IMR-90 (cell line): ENCODE measurements around the gene TIRAP. TPM values are rescaled to one million over a fixed set of nuclear protein-coding genes. Genes with fewer than 3 reads are reported as not detected.

Experiments used
- ATAC-seq: fragments of 200-7000 bp; cut with Tn5 transposase; 2 replicates; pipeline ENCODE4 v1.9.1; 2020; ENCODE audit warnings: low read depth, mild to moderate bottlenecking, moderate library complexity
- BruUV-seq: library from RNA; stranded (reverse); fragments of 400-500 nt; replicated peaks from 2 replicates; lab custom pipeline; 2021; lab: Mats Ljungman, UMichigan
- CTCF ChIA-PET: fragments of 300-600 bp; formaldehyde crosslinking; extraction: SDS; loops from one replicate; lab custom pipeline; 2021; ENCODE audit warnings: antibody characterized with exemption; lab: Yijun Ruan, JAX
- POLR2A ChIA-PET: fragments of 300-600 bp; sonication (Branson Sonifier 250); formaldehyde crosslinking; loops from one replicate; lab custom pipeline; 2022; ENCODE audit warnings: antibody characterized with exemption; ENCODE audit not compliant: unreplicated experiment; lab: Charles Lee
- DNase-seq: peaks from one replicate; pipeline ENCODE4 v3.0.0; 2013
- H2AFZ ChIP-seq: replicated peaks from 2 replicates; pipeline ENCODE3; 2013; ENCODE audit warnings: low read length, mild to moderate bottlenecking; ENCODE audit not compliant: poor library complexity
- H2AK5ac ChIP-seq: 2 replicates; pipeline ENCODE4 v1.6.1; 2013; ENCODE audit warnings: low read depth, low read length, inconsistent platforms
- H2AK9ac ChIP-seq: replicated peaks from 2 replicates; pipeline ENCODE3; 2013; ENCODE audit warnings: mild to moderate bottlenecking, low read depth, low read length, moderate library complexity; ENCODE audit not compliant: poor library complexity
- H2BK120ac ChIP-seq: 2 replicates; pipeline ENCODE4 v1.6.1; 2013; ENCODE audit warnings: low read depth, low read length, inconsistent platforms
- H2BK15ac ChIP-seq: 3 replicates; pipeline ENCODE4 v1.6.1; 2013; ENCODE audit warnings: low read depth, low read length, inconsistent platforms
- H2BK20ac ChIP-seq: 2 replicates; pipeline ENCODE4 v1.6.1; 2013; ENCODE audit warnings: low read depth, mild to moderate bottlenecking, inconsistent platforms, low read length, moderate library complexity
- H2BK5ac ChIP-seq: 2 replicates; pipeline ENCODE4 v1.6.1; 2013; ENCODE audit warnings: mild to moderate bottlenecking, low read depth, low read length, inconsistent platforms; ENCODE audit not compliant: poor library complexity, severe bottlenecking
- H3K14ac ChIP-seq: replicated peaks from 2 replicates; pipeline ENCODE4 v1.6.1; 2013; ENCODE audit warnings: low read depth, low read length, inconsistent platforms
- H3K18ac ChIP-seq: 2 replicates; pipeline ENCODE4 v1.6.1; 2013; ENCODE audit warnings: low read depth, low read length, control low read depth
- H3K23ac ChIP-seq: 2 replicates; pipeline ENCODE4 v1.6.1; 2013; ENCODE audit warnings: low read depth, low read length, inconsistent platforms
- H3K27ac ChIP-seq: 2 replicates; pipeline ENCODE4 v1.5.1; 2013; ENCODE audit warnings: mild to moderate bottlenecking, control low read depth, low read length; ENCODE audit not compliant: insufficient read depth
- H3K27me3 ChIP-seq: 2 replicates; pipeline ENCODE4 v1.6.1; 2013; ENCODE audit warnings: low read length; ENCODE audit not compliant: control insufficient read depth, insufficient read depth
- H3K36me3 ChIP-seq: 2 replicates; pipeline ENCODE4 v1.6.1; 2013; ENCODE audit warnings: low read length, mixed read lengths; ENCODE audit not compliant: control insufficient read depth, insufficient read depth
- H3K4ac ChIP-seq: 2 replicates; pipeline ENCODE4 v1.6.1; 2013; ENCODE audit warnings: low read depth, low read length, inconsistent platforms
- H3K4me1 ChIP-seq: 2 replicates; pipeline ENCODE4 v1.6.1; 2013; ENCODE audit warnings: low read length, mixed read lengths; ENCODE audit not compliant: control insufficient read depth, insufficient read depth
- H3K4me2 ChIP-seq: 2 replicates; pipeline ENCODE4 v1.6.1; 2013; ENCODE audit warnings: low read depth, mild to moderate bottlenecking, control low read depth, low read length, moderate library complexity
- H3K4me3 ChIP-seq: 2 replicates; pipeline ENCODE4 v1.5.1; 2013; ENCODE audit warnings: low read depth, mild to moderate bottlenecking, control low read depth, low read length, moderate library complexity; ENCODE audit not compliant: insufficient read depth
- H3K56ac ChIP-seq: 2 replicates; pipeline ENCODE4 v1.6.1; 2013; ENCODE audit warnings: low read length, inconsistent platforms; ENCODE audit not compliant: insufficient read depth; ENCODE audit errors: extremely low read depth
- H3K79me1 ChIP-seq, 2 experiments: 2 replicates each; pipeline ENCODE4 v1.6.1; 2013; ENCODE audit warnings: low read length in 2 of 2, inconsistent platforms in 1 of 2, low read depth in 1 of 2
- H3K9ac ChIP-seq: 2 replicates; pipeline ENCODE4 v1.6.1; 2013; ENCODE audit warnings: low read depth, low read length, control low read depth
- H3K9me1 ChIP-seq: 2 replicates; pipeline ENCODE4 v1.6.1; 2013; ENCODE audit warnings: low read length, inconsistent platforms; ENCODE audit not compliant: insufficient read depth
- H3K9me3 ChIP-seq: 2 replicates; pipeline ENCODE4 v1.6.1; 2013; ENCODE audit warnings: low read length; ENCODE audit not compliant: control insufficient read depth, insufficient read depth
- H4K20me1 ChIP-seq: 2 replicates; pipeline ENCODE4 v1.6.1; 2013; ENCODE audit warnings: low read length, inconsistent platforms; ENCODE audit not compliant: insufficient read depth
- H4K5ac ChIP-seq: 2 replicates; pipeline ENCODE4 v1.6.1; 2013; ENCODE audit warnings: mild to moderate bottlenecking, low read depth, low read length, control low read depth
- H4K8ac ChIP-seq, 2 experiments: 2 replicates each; pipeline ENCODE4 v1.6.1; 2013; ENCODE audit warnings: low read depth in 2 of 2, low read length in 2 of 2, control low read depth in 1 of 2, inconsistent platforms in 1 of 2
- H4K91ac ChIP-seq: 2 replicates; pipeline ENCODE4 v1.6.1; 2013; ENCODE audit warnings: low read depth, low read length, inconsistent platforms; ENCODE audit not compliant: insufficient read depth
- BHLHE40 ChIP-seq: fragments of 150-350 bp; IDR thresholded peaks from 2 replicates; pipeline ENCODE4 v1.6.1; 2016; ENCODE audit warnings: mild to moderate bottlenecking, low read depth, low read length
- FOS ChIP-seq: fragments of 150-350 bp; IDR thresholded peaks from 2 replicates; pipeline ENCODE4 v1.6.1; 2016; ENCODE audit warnings: low read depth, low read length
- MAFK ChIP-seq: IDR thresholded peaks from 2 replicates; pipeline ENCODE4 v1.6.1; 2012; ENCODE audit warnings: low read depth, low read length, improper control_type of control experiment
- MXI1 ChIP-seq: IDR thresholded peaks from 2 replicates; pipeline ENCODE4 v1.6.1; 2012; ENCODE audit warnings: low read depth, mild to moderate bottlenecking, low read length, moderate library complexity, borderline replicate concordance
- POLR2A ChIP-seq: IDR thresholded peaks from 2 replicates; pipeline ENCODE4 v1.6.1; 2012; ENCODE audit warnings: mild to moderate bottlenecking, low read depth, low read length
- RAD21 ChIP-seq: IDR thresholded peaks from 2 replicates; pipeline ENCODE4 v1.6.1; 2012; ENCODE audit warnings: low read length, improper control_type of control experiment
- SMC3 ChIP-seq: fragments of 150-350 bp; IDR thresholded peaks from 2 replicates; pipeline ENCODE4 v1.6.1; 2016; ENCODE audit warnings: low read depth, mild to moderate bottlenecking, antibody characterized with exemption, low read length, moderate library complexity
- USF2 ChIP-seq: fragments of 150-350 bp; IDR thresholded peaks from 2 replicates; pipeline ENCODE4 v1.6.1; 2017; ENCODE audit warnings: mild to moderate bottlenecking, antibody characterized with exemption, low read length, low read depth
- WGBS, 2 experiments: methylation state at CpG; one replicate each; pipeline versions ENCODE4 v1.1.5 to v1.1.7; 2013; ENCODE audit warnings: missing lambda C conversion rate in 2 of 2; ENCODE audit not compliant: insufficient read length in 1 of 2; ENCODE audit errors: extremely low coverage in 2 of 2; 5-methylcytosine and 5-hydroxymethylcytosine counted together
- dilution Hi-C: fragments of 300-500 bp; cut with HindIII; formaldehyde crosslinking; loops from one replicate; pipeline ENCODE4 v1.14.3; 2018; ENCODE audit warnings: low sequenced_read_pairs; ENCODE audit not compliant: unreplicated experiment
- in situ Hi-C: fragments of 300-500 bp; cut with MboI; formaldehyde crosslinking; loops from 3 replicates; pipeline ENCODE4 v1.14.3; 2019; ENCODE audit warnings: low sequenced_read_pairs, inconsistent platforms, mixed read lengths
- intact Hi-C: fragments of 100-400 bp; cut with micrococcal nuclease; formaldehyde crosslinking; loops from 2 replicates; pipeline ENCODE4 v1.10.0; 2022
- polyA plus RNA-seq, 3 experiments: library from polyadenylated mRNA; depleted of rRNA; stranded (reverse); fragments of >200 nt; gene quantifications; 2 replicates each; pipeline ENCODE4 v1.2.3, GENCODE V29; 2012; ENCODE audit warnings: low replicate concordance in 1 of 3
- total RNA-seq: library from RNA; depleted of rRNA; stranded (reverse); fragments of >200 nt; gene quantifications from 2 replicates; pipeline ENCODE4 v1.2.3, GENCODE V29; 2012
- TF ChIP-seq, protein P1 (sequence below): conservative IDR thresholded peaks from 2 replicates; pipeline ENCODE4 v1.5.1; 2012; ENCODE audit warnings: mild to moderate bottlenecking, low read depth, low read length, improper control_type of control experiment

The TIRAP gene
- total and polyA plus RNA-seq, 2 of the 4 experiments (the other 2 are of a cell fraction): 3.0 to 7.4 TPM

DNA sequence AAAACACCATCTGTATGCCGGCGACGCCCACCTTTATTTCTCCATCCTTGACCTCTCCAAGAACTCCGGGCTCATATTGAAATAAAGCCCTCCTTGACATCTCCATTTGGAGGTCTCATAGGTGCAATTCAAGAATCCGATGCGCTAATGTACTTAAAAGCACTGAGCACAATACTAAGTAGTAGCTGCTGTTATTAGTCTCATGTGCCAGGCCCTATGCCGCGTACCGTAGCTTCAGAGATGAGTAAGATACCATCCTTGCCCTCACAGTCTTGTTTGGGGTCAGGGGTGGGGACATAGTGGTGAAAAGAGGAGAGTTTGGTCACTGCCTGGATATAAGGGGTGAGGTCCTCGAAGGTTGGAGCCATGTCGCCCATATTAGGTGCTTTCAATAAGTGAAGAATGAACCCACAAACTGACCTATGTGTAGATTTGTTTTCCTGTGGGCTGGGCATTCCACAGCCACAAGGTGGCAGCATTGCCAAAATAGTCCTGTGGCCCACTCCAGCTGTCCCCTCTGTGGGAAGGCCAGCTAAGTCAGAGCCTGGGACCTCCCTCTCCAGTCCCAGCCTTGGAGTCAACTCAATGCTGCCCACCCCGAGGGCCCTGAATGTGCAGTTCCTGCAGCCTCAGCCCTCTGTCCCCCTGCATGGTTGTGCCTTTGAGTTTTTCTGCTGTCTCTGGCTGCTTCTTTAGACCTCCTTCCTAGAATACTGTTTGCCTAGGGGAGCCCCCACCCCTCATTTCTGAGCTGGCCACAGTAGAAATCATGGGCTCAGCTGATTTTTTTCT, 27.5 kb downstream of the TIRAP start:
- H3K4me3 ChIP-seq: no peak overlapping the region
- ChIA-PET POLR2A (no interaction called here), CTCF (interaction anchor here (0.6 to 3.4 kb wide), 11 partner anchors 9 to 1349 kb away, joined by 3 to 35 read pairs (median 6); no protein-coding TSS in a partner anchor)
- H3K18ac ChIP-seq: no peak overlapping the region
- H3K27me3 ChIP-seq: no peaks in the 10 kb centered on the region
- H3K14ac ChIP-seq: no peak overlapping the region
- no peak overlapping the region for H3K4ac ChIP-seq
- no peak overlapping the region for H3K27ac ChIP-seq
- BruUV-seq: no TSS peak
- H3K9me1 ChIP-seq: no peaks in the 10 kb centered on the region
- peak overlapping the region; percentile 60 for H2AK9ac ChIP-seq
- no peak overlapping the region for H3K56ac ChIP-seq
- no peak overlapping the region for H3K23ac ChIP-seq
- dilution Hi-C loops: no loop called here
- no peak overlapping the region for H2BK15ac ChIP-seq
- 75% methylated on average over 4 of the region's 12 CpGs; no CpG with 5 or more reads in 1 of the 2 experiments for WGBS, 2 experiments
- no peak overlapping the region for H4K5ac ChIP-seq
- peaks cover 3% of the 10 kb centered on the region; the same call in 1 of the 2 replicates for H4K20me1 ChIP-seq
- peak overlapping the region; percentile 68; the same call in 1 of the 2 replicates for H2AK5ac ChIP-seq
- H4K91ac ChIP-seq: no peak overlapping the region
- ATAC-seq: peak; percentile 98
- no peak overlapping the region for H2BK5ac ChIP-seq
- peaks cover 3 to 5% of the 10 kb centered on the region in 2 experiments; a peak in 3 of 4 replicates for H3K79me1 ChIP-seq
- peaks cover 2% of the 10 kb centered on the region; the same call in 1 of the 2 replicates for H3K4me1 ChIP-seq
- H3K36me3 ChIP-seq: peaks cover 4% of the 10 kb centered on the region; the same call in 1 of the 2 replicates
- TF ChIP-seq, protein P1, sequence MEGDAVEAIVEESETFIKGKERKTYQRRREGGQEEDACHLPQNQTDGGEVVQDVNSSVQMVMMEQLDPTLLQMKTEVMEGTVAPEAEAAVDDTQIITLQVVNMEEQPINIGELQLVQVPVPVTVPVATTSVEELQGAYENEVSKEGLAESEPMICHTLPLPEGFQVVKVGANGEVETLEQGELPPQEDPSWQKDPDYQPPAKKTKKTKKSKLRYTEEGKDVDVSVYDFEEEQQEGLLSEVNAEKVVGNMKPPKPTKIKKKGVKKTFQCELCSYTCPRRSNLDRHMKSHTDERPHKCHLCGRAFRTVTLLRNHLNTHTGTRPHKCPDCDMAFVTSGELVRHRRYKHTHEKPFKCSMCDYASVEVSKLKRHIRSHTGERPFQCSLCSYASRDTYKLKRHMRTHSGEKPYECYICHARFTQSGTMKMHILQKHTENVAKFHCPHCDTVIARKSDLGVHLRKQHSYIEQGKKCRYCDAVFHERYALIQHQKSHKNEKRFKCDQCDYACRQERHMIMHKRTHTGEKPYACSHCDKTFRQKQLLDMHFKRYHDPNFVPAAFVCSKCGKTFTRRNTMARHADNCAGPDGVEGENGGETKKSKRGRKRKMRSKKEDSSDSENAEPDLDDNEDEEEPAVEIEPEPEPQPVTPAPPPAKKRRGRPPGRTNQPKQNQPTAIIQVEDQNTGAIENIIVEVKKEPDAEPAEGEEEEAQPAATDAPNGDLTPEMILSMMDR: peak; percentile 94
- TF ChIP-seq USF2 (no peak), RAD21 (peak; percentile 99), MAFK (no peak), MXI1 (0 out of 2 replicates have a peak, but pooled peaks have one; percentile 10), BHLHE40 (no peak), FOS (no peak), SMC3 (peak; percentile 92), POLR2A (peak; percentile 51; the same call in 1 of the 2 replicates)
- H2BK120ac ChIP-seq: no peak overlapping the region
- no peak overlapping the region for H4K8ac ChIP-seq
- no peaks in the 10 kb centered on the region for H3K9me3 ChIP-seq
- DNase-seq: peak; percentile 74
- in situ Hi-C loops: loop anchor here (10.0 to 25.0 kb wide), 3 partner anchors 104 to 1027 kb away; no protein-coding TSS in a partner anchor
- intact Hi-C loops: loop anchor here (1.0 to 10.0 kb wide), 6 partner anchors 131 to 1184 kb away; no protein-coding TSS in a partner anchor
- no peak overlapping the region for H3K9ac ChIP-seq
- no peak overlapping the region for H3K4me2 ChIP-seq
- H2AFZ ChIP-seq: peak overlapping the region; percentile 79
- H2BK20ac ChIP-seq: no peak overlapping the region
